ENCODE data around the gene NAV2. TPM values are rescaled to one million over a fixed set of nuclear protein-coding genes. Genes with fewer than 3 reads are reported as not detected.

NAV2 gene
- polyA plus RNA-seq, 5 donors: 14.5 to 25.1 (median 21.0) TPM

- no peak for DNase-seq
Measured at GRCh38 chr11:20015529-20016427, 303.1 kb downstream of the NAV2 start.

GRCh38 chr11:20016526-20016925 is 303.9 kb downstream of the NAV2 start:
- no peak for DNase-seq

GRCh38 chr11:20017320-20017719 is 304.7 kb downstream of the NAV2 start:
- no peak for DNase-seq

- DNase-seq: no peak
Measured at GRCh38 chr11:20020198-20020597, 307.6 kb downstream of the NAV2 start.

GRCh38 chr11:20020716-20021115 is 308.1 kb downstream of the NAV2 start:
- DNase-seq: no peak

GRCh38 chr11:20021212-20021611 is 308.6 kb downstream of the NAV2 start:
- no peak for DNase-seq

GRCh38 chr11:20021771-20022362 is 309.2 kb downstream of the NAV2 start:
- DNase-seq: no peak

- no peak for DNase-seq
Measured at GRCh38 chr11:20022363-20023081, 309.9 kb downstream of the NAV2 start.

- DNase-seq: no peak
Measured at GRCh38 chr11:20023082-20023426, 310.4 kb downstream of the NAV2 start.

- DNase-seq: no peak
Measured at GRCh38 chr11:20024172-20024935, 311.7 kb downstream of the NAV2 start.

GRCh38 chr11:20025332-20025840 is 312.7 kb downstream of the NAV2 start:
- no peak for DNase-seq

GRCh38 chr11:20026629-20027555 is 314.3 kb downstream of the NAV2 start:
- no peak for DNase-seq

GRCh38 chr11:20027556-20028013 is 314.9 kb downstream of the NAV2 start:
- DNase-seq: no peak

GRCh38 chr11:20029193-20029592 is 316.6 kb downstream of the NAV2 start:
- DNase-seq: no peak

GRCh38 chr11:20030472-20030871 is 317.8 kb downstream of the NAV2 start:
- no peak for DNase-seq

- no peak for DNase-seq
Measured at GRCh38 chr11:20031155-20032001, 318.7 kb downstream of the NAV2 start.

GRCh38 chr11:20032127-20032526 is 319.5 kb downstream of the NAV2 start:
- DNase-seq: no peak

GRCh38 chr11:20032577-20033260 is 320.1 kb downstream of the NAV2 start:
- DNase-seq: no peak

GRCh38 chr11:20033806-20034205 is 321.2 kb downstream of the NAV2 start:
- DNase-seq: no peak

All from right lung (tissue), 5 donors.